ENCODE results near the gene RND1.

The RND1 gene

DNA sequence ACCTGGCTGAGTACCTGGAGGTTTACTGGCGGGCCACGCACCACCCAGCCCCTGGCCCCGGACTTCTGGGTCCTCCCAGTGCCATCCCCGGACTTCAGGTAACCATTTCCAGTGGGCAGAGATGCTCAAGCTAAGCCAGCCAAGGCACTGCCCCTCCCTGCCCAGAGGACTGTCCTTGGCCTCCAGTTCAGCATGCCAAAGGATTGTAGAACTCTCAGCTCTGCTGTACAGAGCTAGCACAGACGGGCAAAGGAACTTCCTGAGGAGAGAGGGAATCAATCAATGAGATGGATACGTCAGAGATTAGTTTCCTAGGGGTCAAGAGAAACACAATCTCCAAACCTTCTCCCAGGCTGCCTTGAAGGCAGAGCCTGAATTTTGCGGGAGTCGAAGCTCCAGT is 38.6 kb downstream of the RND1 start:
- DNase-seq, result no peak

DNA sequence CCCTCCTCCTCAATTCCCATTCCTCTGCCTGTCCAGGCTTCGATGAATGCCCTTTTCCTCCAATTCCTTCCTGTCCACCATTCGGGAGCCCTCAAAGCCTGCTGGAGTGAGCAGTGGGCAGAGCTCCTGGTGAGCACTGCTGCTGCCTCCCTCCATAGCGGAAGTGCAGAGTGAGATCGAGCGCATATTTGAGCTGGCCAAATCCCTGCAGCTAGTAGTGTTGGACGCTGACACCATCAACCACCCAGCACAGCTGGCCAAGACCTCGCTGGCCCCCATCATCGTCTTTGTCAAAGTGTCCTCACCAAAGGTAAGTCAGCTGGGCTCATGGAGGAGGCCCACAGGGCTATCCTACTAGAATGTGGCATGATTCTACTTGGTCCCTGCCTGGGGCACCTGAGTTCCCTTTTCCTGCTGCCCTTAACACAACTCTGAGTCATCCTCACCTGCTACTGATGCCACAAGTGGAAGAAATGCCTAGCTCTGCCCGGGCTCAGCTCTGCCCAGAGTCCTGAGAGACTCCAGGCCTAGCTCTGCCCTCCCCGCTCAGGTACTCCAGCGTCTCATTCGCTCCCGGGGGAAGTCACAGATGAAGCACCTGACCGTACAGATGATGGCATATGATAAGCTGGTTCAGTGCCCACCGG is 39.3 kb downstream of the RND1 start:
- no peak for DNase-seq

GRCh38 chr12:48824905-48825304 is 40.8 kb downstream of the RND1 start:
- no peak for DNase-seq

GRCh38 chr12:48824112-48824511 is 41.6 kb downstream of the RND1 start:
- no peak for DNase-seq

DNA sequence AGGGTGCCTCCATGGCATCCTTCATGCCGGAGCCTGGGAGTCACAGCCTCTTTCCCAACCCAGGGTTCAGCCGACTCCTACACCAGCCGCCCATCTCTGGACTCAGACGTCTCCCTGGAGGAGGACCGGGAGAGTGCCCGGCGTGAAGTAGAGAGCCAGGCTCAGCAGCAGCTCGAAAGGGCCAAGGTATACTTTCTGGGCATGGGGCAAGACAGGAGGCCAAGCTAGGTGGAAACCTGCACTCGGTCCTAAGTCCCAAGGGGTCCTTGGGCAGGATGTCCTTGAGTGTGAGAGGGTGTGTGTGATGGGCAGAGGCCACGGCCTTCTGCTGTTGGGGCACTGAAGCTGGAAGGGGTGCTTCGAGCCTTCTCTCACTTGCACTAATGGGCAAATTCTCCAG is 42.4 kb downstream of the RND1 start:
- no peak for DNase-seq

DNA sequence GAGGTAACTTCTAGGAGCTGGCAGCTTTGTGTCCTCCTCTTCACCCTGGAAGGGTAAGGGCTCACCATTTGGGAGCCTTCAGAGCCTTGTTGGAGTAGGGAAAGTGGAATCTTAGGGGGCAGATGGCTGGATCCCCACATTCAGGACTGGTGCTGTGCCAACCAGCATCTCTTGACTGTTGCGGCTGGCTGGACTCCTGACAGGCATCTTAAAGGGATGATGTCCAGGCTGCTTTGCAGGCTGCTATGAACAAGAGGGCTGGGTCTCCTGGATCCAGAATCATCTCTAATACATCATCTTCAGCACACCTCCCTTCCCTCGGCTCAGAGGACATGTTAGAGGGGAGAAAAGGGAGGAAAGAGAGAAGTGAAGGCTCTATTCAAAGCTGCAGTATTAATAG is 43.0 kb downstream of the RND1 start:
- DNase-seq, result no peak

DNA sequence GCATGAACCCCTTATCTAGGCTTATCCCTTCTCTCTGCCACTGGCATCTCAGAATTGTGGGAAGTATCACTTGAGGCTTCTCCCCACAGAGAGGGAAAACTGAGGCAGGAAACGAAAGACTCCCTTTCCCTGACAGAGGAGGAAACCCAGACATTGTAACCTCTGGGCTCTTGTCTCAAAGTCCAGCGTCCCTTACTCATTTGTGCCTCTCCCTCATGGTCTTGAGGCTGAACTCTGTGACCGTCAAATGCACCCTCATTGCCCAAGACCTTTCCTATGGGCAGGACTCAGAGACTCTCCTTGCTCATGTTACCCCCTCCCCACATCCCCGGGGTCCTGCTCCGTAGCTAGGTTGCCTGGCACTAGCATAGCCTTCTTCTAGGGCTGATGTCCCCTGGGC is 43.5 kb downstream of the RND1 start:
- no peak for DNase-seq

- no peak for DNase-seq
Measured at GRCh38 chr12:48819986-48820725, 45.5 kb downstream of the RND1 start.

GRCh38 chr12:48818831-48819590 is 46.7 kb downstream of the RND1 start:
- peak; percentile 69 for DNase-seq

DNA sequence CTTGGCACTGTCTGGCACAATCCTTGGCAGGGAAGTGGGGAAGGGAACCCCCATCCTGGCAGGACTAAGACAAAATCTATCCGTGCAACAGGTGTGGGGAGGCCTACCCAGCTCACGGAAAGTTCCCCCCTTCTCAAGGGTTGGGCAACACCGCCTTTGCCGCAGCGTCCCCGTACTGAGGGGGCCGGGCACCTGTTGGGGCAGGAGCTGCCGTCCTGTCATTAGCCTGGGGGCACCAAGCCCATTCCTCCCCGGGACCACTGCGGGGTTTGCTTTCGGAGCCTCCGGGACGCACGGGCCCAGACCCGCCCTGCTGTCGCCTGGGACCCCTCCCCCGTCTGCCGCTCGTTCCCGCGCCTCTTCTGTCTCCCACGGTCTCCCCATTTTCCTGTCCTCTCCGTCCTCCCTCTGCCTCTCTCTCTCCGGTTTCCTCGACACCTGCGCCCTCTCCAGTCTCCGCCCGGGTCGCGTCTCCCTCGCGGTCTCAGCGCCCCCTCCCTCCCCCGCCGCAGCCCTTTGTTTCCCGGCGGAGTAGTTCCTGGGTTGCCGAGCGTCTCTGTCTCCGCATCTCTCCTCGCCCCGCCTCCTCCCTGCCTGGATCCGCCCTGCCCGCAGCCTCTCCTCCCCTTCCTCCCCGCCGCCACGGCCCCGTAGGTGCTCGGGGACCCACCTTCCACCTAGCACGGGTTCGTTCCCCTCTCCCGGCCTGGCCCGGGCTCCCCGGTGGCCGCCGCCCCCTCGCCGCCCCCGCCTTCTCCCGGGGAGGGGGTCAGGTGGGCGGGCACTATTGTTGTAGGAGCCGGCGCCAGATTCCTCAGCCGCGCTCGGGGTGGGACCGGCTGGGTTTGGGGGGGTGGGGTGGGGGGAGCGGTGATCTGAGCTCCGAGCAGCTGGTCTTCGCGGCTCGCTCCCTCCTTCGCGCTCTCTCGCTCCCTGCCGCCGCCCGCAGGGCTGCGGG is 47.5 kb downstream of the RND1 start, which contains the start of gene CACNB3:
Gene CACNB3, plus strand, starts transcription at position 624 of the 958 bp plus-strand sequence. CDS start 434 bp downstream, outside the sequence.
- peak; percentile 88 for DNase-seq

DNA sequence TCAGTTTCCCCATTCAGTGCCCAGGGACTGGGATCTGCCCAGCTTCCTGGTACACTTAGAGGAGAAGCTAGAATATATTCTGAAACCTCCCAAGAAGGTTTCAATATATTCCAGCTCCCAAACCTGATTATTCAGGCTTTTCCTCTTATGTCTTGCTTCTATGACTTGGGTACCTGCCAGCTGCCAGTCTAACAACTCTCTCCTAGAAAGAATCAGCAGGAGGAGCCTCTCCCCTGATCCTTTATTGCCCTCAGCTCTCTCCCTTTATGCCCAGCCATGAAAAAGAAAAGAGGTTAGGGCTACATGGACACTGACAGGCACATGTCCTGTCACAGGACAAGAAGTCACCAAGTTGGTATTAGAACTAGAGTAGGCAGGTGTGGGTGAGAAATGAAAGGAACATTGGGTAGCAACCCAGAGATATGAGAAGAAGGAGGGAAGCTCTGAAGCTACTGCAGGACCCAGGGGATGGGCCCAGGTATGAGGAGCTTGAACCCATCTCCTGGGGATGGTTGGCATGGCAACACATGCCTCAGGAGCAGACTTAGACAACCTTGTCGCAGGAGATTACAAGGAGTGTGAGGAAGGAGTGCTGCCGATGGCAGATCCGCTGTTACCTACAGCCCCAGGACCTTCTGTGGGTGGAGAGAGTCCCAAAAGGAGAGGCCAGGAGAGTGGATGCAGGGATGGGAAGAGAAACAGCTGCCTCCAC is 49.4 kb downstream of the RND1 start:
- DNase-seq, result no peak

GRCh38 chr12:48815126-48816110 is 50.3 kb downstream of the RND1 start:
- DNase-seq, result no peak

GRCh38 chr12:48814262-48815125 is 51.2 kb downstream of the RND1 start:
- peak; percentile 93 for DNase-seq

DNA sequence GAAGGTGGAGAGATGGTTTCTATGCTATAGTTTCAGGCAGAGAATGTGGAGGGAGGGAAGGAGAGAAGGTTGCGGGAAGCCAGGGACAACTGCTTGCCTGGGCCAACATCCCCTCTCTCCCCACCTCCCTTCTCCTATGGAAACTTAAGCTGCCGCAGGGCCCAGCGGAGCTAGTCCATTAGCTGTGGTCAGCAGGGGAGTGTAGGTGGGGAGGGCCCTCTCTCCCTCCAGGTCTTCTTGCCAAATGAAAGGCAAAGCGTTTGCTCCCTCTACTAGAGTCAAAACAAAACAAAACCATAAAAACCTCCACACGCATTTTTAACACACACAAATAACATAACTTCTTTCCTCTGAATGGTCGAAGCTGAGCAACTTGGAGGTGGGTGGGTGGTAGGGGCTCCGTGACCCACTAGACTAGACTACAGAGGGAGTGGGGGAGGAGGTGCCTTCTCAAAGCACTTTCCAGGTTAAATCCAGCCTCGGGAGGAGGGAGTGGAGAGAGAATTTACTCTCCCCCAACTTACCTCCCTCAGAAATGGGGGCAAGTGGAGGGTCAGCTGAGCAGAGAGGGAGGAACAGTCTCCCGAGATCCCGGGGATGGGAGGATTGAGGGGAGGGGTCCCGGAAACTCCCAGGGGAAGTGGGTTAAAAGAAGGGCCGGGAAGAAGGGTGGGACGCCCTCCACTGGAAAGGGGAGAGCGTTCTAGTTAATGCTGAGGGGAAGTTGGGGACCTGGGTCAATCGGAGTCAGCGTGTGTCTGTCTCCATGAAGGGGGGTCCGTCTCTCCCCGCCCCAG is 52.0 kb downstream of the RND1 start:
- DNase-seq, result no peak

DNA sequence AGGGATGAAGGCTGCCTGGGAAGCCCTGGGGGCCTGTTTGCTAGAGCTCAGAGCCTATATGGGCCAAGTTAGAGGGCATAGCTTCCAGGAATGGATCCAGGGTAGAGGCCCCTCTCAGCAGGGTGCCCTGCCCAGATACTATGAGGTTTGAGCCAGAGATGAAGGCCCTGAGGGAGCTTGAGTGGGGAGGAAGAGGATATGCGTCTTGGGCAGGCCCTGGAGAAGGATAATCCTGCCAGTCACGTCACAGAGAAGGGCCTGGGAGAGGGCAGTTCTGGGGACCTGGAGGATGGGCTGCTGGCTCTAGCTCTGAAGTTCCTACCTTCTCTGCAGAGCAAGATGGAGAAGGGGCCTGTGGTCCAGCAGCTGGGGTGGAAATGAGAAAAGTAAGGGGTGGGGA is 53.3 kb downstream of the RND1 start:
- DNase-seq, result no peak

DNA sequence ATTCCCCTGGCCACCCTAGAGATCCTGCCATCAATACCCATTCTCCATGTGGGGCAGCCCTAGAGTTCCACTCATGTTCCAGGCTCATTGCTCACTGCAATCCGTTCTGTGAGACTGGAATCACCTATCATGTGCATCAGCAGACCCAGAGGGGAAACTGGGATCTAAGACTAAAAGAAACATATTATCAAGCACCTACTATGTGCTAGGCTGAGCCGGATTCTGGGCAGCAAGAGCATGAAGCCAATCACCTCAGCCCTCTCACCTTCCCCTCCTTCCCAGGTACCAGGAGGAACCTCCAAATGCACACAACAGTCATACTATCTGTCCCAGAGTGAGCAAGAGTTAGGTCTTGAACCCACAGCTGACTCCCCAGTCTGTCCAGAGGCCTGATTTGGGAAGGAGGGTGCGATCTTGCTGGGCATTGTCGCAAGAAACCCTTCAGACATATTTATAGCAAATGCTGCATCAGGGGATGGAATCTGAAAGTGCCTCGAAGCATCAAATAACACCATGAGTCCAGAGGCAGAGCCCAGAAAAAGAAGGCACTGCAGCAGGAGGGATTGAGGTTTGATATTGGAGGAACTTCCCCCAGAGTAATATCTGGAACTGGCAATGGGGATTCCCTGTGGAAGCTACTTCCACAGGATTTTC is 54.1 kb downstream of the RND1 start:
- DNase-seq, result no peak

DNA sequence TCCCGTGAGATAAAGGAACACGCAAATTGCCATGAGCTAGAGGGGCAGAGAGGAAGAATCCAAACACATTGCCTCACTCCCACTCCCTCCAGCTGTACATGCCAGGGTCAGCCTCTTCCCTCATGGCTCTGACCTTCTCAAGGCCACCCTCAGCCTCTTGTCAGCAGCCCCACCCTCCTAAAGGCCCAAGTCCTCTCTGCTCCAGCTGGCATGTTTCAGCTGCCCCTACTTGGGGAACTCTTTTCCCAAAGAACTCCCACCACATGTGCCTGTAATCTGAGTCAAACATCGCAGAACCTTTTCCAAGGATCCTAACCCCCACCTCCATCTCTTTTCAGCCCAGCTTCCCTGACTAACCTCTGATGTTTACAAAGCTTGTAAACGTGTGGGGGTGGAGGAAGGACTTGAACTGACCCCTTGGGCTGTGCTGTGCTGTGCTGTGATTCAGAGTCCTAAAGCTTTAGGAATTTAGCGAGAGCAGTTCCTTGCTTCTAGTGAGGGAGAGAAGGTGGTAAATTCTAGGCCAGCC is 54.7 kb downstream of the RND1 start:
- no peak for DNase-seq

DNA sequence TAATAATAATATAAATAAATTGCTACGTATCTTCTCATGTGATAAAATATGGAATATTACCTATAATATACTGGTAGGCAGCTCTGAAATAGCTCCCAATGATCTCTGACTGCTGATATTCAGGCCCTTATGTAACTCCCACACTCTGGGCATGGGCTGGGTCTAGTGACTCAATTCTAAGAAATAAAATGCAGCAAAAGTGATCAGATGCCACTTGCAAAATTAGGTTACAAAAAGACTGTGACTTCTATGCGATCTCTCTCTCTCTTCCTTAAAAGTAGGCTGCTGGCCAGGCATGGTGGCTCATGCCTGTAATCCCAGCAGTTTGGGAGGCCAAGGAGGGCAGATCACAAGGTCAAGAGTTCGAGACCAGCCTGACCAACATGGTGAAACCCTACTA is 57.7 kb downstream of the RND1 start:
- no peak for DNase-seq

Measured in activated CD8-positive, alpha-beta memory T cell treated with anti-CD3 and anti-CD28 coated beads for 24 hours (primary cell).